ENCODE data around the gene GCN1. TPM values are rescaled to one million over a fixed set of nuclear protein-coding genes. Genes with fewer than 3 reads are reported as not detected.

GCN1 gene
- total RNA-seq, 6 experiments from 2014 or later = 29.9 to 62.8 (median 39.4) TPM

GRCh38 chr12:120161852-120162251, 32.7 kb downstream of the GCN1 start:
- TF ChIP-seq POLR2A (IDR thresholded peaks at IDR 0.05) = no peak
- TF ChIP-seq CTCF (IDR thresholded peaks at IDR 0.05) = no peak

GRCh38 chr12:120159509-120160237, 34.8 kb downstream of the GCN1 start:
- ATAC-seq (no peak), DNase-seq (no peak)
- 67% methylated on average over 1 of the region's 12 CpGs for WGBS (ENCODE audit: insufficient coverage, low coverage, low lambda C conversion rate, missing lambda C conversion rate)
- H3K4me1 ChIP-seq = peaks cover 0 to 7% (median 0%) of the 10 kb centered on the region in 4 donors
- H3K4me3 ChIP-seq = no peak overlapping the region
- H3K27me3 ChIP-seq = no peaks in the 10 kb centered on the region
- no peak overlapping the region for H3K27ac ChIP-seq
- TF ChIP-seq POLR2A (IDR thresholded peaks at IDR 0.05) (no peak), CTCF (IDR thresholded peaks at IDR 0.05) (no peak)
- H3K36me3 ChIP-seq = peaks cover 0 to 87% (median 55%) of the 10 kb centered on the region in 4 donors
- intact Hi-C loops (cut with DNase I) = no loop called here
- H3K9me3 ChIP-seq = no peaks in the 10 kb centered on the region

More at GRCh38 chr12:120161852-120162251, 32.7 kb downstream of the GCN1 start:
- Histone ChIP-seq H3K9me3 (no peaks in the 10 kb centered on the region), H3K27me3 (no peaks in the 10 kb centered on the region), H3K4me3 (no peak overlapping the region), H3K4me1 (peaks cover 0 to 7% (median 0%) of the 10 kb centered on the region in 4 donors), H3K27ac (no peak overlapping the region), H3K36me3 (peaks cover 0 to 79% (median 44%) of the 10 kb centered on the region in 4 donors)
- intact Hi-C loops (cut with DNase I) = no loop called here
- DNase-seq = no peak
- WGBS (ENCODE audit: insufficient coverage, low coverage, low lambda C conversion rate, missing lambda C conversion rate) = no CpG with 5 or more reads among the region's 11 CpGs
- no peak for ATAC-seq

DNA sequence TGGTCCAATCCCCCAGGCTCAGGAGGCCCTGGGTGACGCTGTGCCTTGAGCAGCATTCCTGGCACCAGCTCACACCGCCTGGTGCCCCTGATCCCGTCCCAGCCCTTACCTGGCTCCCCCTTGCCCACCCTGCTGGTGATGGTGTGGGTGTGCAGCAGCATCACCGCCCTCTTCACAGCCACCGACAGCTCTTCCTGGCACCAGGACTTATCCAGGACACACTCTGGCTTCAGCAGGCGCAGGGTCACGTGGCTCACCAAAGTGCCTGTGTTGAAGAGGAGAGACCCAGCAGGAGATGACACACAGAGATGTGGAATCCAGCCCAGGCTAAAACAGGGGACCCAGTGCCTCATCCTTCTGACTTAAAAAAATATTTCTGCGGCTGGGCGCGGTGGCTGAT, 36.2 kb downstream of the GCN1 start:
- peaks cover 0 to 89% (median 59%) of the 10 kb centered on the region in 4 donors for H3K36me3 ChIP-seq
- intact Hi-C loops (cut with DNase I) = no loop called here
- DNase-seq = no peak
- no peak overlapping the region for H3K27ac ChIP-seq
- ATAC-seq = no peak
- H3K9me3 ChIP-seq = no peaks in the 10 kb centered on the region
- no peak for TF ChIP-seq POLR2A (IDR thresholded peaks at IDR 0.05)
- TF ChIP-seq CTCF (IDR thresholded peaks at IDR 0.05) = no peak
- H3K27me3 ChIP-seq = no peaks in the 10 kb centered on the region
- WGBS (ENCODE audit: insufficient coverage, low coverage, low lambda C conversion rate, missing lambda C conversion rate) = 100% methylated on average over 3 of the region's 10 CpGs
- H3K4me3 ChIP-seq = no peak overlapping the region
- H3K4me1 ChIP-seq = peaks cover 0 to 5% (median 0%) of the 10 kb centered on the region in 4 donors

GRCh38 chr12:120157678-120158077, 36.8 kb downstream of the GCN1 start:
- DNase-seq (no peak), ATAC-seq (no peak)
- no peaks in the 10 kb centered on the region for H3K9me3 ChIP-seq
- 94% methylated on average over 2 of the region's 11 CpGs for WGBS (ENCODE audit: insufficient coverage, low coverage, low lambda C conversion rate, missing lambda C conversion rate)
- TF ChIP-seq POLR2A (IDR thresholded peaks at IDR 0.05) (no peak), CTCF (IDR thresholded peaks at IDR 0.05) (no peak)
- H3K36me3 ChIP-seq = peaks cover 0 to 90% (median 59%) of the 10 kb centered on the region in 4 donors
- no peak overlapping the region for H3K27ac ChIP-seq
- no peaks in the 10 kb centered on the region for H3K27me3 ChIP-seq
- intact Hi-C loops (cut with DNase I) = no loop called here
- H3K4me1 ChIP-seq = no peaks in the 10 kb centered on the region
- H3K4me3 ChIP-seq = no peak overlapping the region
